ENCODE results near the gene LGALS12. TPM values are rescaled to one million over a fixed set of nuclear protein-coding genes. Genes with fewer than 3 reads are reported as not detected.

The LGALS12 gene
- total and polyA plus RNA-seq, 3 experiments from 2014 or later = not detected

DNA sequence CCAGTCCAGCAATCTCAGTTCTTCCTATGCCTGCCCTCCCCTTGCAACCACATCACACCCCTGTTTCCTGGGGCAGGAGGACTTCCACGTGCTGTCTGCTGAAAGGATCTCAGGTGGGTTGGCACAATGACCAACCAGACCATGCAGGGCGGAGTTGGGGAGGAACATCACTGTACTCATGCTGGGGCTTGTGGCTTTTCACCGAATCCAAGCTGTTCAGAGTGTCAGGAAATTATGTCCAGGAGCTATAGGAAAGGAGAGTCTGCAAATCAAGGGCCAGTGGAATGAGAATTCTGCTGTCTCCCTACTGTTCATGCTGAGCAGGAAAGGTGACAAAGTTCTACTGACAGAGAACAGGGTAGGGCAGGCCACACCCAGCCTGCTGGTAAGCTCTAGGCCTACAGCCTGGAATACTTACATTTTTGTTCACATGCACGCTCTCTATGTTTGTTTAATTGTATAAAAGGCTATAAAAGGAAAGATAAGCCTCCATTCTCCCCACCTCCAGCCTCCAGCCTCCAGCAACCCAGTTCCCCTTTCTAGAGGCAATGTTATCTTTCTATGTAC lies 59.0 kb downstream of the LGALS12 start:
- H3K9me3 Mint-ChIP-seq = no peaks in the 10 kb centered on the region
- ChIA-PET POLR2A (no interaction called here), CTCF (interaction anchor here (0.8 kb wide), 1 partner anchor 87 kb away, joined by 3 read pairs; no protein-coding TSS in a partner anchor)
- no peak for DNase-seq
- Histone ChIP-seq H3K9me3 (ENCODE audit: low read length) (no peaks in the 10 kb centered on the region), H3K36me3 (ENCODE audit: insufficient read depth, low read length) (no peaks in the 10 kb centered on the region), H3K27ac (ENCODE audit: low read depth, low read length) (no peak overlapping the region), H3K4me3 (ENCODE audit: low read length) (no peak overlapping the region), H3K27me3 (ENCODE audit: insufficient read depth, low read length, poor library complexity, severe bottlenecking) (no peaks in the 10 kb centered on the region), H3K4me1 (ENCODE audit: insufficient read depth, low read length) (peaks cover 49% of the 10 kb centered on the region)
- H3K27ac Mint-ChIP-seq = peak overlapping the region in 7 of 8 donors; percentile 22 to 81 (median 68)
- no peaks in the 10 kb centered on the region for H3K36me3 Mint-ChIP-seq
- peak overlapping the region in 1 of 7 donors; percentile 28 for H3K4me3 Mint-ChIP-seq
- H3K4me1 Mint-ChIP-seq = peaks cover 47 to 69% (median 65%) of the 10 kb centered on the region in 3 donors
- H3K27me3 Mint-ChIP-seq = peaks cover 0 to 1% of the 10 kb centered on the region in 2 donors

Other genes starting within 250 kb of the LGALS12 start
- not detected for gene SLC22A9, start 136.3 kb upstream of the LGALS12 start, total RNA-seq
- gene SLC22A9, start 136.3 kb upstream of the LGALS12 start, polyA plus RNA-seq = not detected
- gene PLAAT5, start 14.9 kb upstream of the LGALS12 start, total RNA-seq = under 1 TPM; 0.26 to 0.89 TPM
- gene PLAAT5, start 14.9 kb upstream of the LGALS12 start, polyA plus RNA-seq = not detected
- 10 to 100 TPM; 20.5 to 21.8 TPM for gene PLAAT4, start 30.7 kb downstream of the LGALS12 start, total RNA-seq
- gene PLAAT4, start 30.7 kb downstream of the LGALS12 start, polyA plus RNA-seq = 612 TPM
- gene PLAAT2, start 57.3 kb downstream of the LGALS12 start, total RNA-seq = under 1 TPM in 1 of 2 experiments, not detected in 1; 0.31 TPM
- gene PLAAT2, start 57.3 kb downstream of the LGALS12 start, polyA plus RNA-seq = not detected
- gene PLAAT3, start 108.3 kb downstream of the LGALS12 start, total RNA-seq = 10 to 100 TPM; 13.9 to 16.0 TPM
- gene PLAAT3, start 108.3 kb downstream of the LGALS12 start, polyA plus RNA-seq = 39.5 TPM
- 10 to 100 TPM; 41.9 to 42.1 TPM for gene ATL3, start 165.3 kb downstream of the LGALS12 start, total RNA-seq
- gene ATL3, start 165.3 kb downstream of the LGALS12 start, polyA plus RNA-seq = 21.5 TPM
- 10 to 100 TPM; 46.5 to 48.5 TPM for gene RTN3, start 175.4 kb downstream of the LGALS12 start, total RNA-seq
- 48.4 TPM for gene RTN3, start 175.4 kb downstream of the LGALS12 start, polyA plus RNA-seq